ENCODE results near the gene CSTA. TPM values are rescaled to one million over a fixed set of nuclear protein-coding genes. Genes with fewer than 3 reads are reported as not detected.

Gene CSTA
- total RNA-seq, 2 donors from 2014 or later, result 1.1 to 2.6 TPM

GRCh38 chr3:122383771-122384697, 59.0 kb downstream of the CSTA start, which contains the start of gene FAM162A:
TSS of gene FAM162A (plus strand) at chr3:122384182. CDS start at chr3:122384266, 84 bp downstream.
- no peaks in the 10 kb centered on the region for H3K9me3 ChIP-seq
- TF ChIP-seq, protein P1, sequence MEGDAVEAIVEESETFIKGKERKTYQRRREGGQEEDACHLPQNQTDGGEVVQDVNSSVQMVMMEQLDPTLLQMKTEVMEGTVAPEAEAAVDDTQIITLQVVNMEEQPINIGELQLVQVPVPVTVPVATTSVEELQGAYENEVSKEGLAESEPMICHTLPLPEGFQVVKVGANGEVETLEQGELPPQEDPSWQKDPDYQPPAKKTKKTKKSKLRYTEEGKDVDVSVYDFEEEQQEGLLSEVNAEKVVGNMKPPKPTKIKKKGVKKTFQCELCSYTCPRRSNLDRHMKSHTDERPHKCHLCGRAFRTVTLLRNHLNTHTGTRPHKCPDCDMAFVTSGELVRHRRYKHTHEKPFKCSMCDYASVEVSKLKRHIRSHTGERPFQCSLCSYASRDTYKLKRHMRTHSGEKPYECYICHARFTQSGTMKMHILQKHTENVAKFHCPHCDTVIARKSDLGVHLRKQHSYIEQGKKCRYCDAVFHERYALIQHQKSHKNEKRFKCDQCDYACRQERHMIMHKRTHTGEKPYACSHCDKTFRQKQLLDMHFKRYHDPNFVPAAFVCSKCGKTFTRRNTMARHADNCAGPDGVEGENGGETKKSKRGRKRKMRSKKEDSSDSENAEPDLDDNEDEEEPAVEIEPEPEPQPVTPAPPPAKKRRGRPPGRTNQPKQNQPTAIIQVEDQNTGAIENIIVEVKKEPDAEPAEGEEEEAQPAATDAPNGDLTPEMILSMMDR (IDR thresholded peaks at IDR 0.05), result peak; percentile 63 to 79
- H3K4me3 ChIP-seq, result peak within 1 kb of the TSS; percentile 89 to 91
- peak within 1 kb of the TSS; percentile 90 to 95 for H3K27ac ChIP-seq
- H3K36me3 ChIP-seq, result no peaks in the 10 kb centered on the region
- H3K27me3 ChIP-seq, result no peaks in the 10 kb centered on the region
- peaks cover 0 to 19% of the 10 kb centered on the region in 2 donors for H3K4me1 ChIP-seq
- peak; percentile 92 for DNase-seq (ENCODE audit: low spot score)

DNA sequence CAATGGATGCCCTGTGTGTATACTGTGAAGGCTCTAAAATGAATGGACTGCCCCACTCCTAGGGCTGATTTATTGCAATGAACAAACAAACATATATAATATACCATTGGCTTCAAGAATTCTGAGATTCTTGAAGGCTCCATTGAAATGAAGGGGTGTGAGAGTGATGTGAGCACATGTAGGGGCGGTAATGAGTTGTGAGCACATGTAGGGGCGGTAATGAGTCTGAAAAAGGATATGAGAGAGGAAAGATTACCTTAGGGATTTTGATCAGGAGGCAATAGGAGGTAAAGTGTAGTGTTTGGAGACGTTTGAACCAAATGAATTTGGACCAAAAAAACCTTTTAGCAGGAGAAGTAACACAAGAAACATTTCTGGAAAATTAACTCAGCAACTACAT, 62.7 kb downstream of the CSTA start:
- no peak overlapping the region for H3K4me3 ChIP-seq
- peaks cover 0 to 28% of the 10 kb centered on the region in 2 donors for H3K4me1 ChIP-seq
- no peaks in the 10 kb centered on the region for H3K9me3 ChIP-seq
- TF ChIP-seq, protein P1 (IDR thresholded peaks at IDR 0.05), result no peak
- DNase-seq (ENCODE audit: low spot score), result no peak
- H3K36me3 ChIP-seq, result no peaks in the 10 kb centered on the region
- H3K27ac ChIP-seq, result no peak overlapping the region
- H3K27me3 ChIP-seq, result no peaks in the 10 kb centered on the region

DNA sequence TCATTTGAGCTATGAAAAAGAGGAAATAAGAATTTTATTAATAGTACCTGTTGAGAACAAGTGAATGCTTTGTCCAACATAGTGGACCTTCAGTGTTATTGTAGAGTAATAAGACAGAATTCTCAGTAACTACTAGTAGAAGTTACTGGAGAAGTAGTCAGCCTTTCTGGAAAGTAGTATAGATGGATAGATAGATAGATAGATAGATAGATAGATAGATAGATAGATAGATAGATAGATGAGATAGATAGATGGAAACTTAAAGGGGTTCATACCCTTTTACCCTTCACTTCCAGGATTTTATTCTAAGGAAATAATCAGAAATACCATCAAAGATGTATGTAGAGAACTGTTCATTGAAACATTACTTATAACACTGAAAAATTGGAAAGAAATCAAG, 64.1 kb downstream of the CSTA start:
- H3K4me1 ChIP-seq, result peaks cover 0 to 38% of the 10 kb centered on the region in 2 donors
- H3K27me3 ChIP-seq, result no peaks in the 10 kb centered on the region
- no peak overlapping the region for H3K27ac ChIP-seq
- no peak overlapping the region for H3K4me3 ChIP-seq
- no peaks in the 10 kb centered on the region for H3K36me3 ChIP-seq
- no peak for DNase-seq (ENCODE audit: low spot score)
- TF ChIP-seq, protein P1 (IDR thresholded peaks at IDR 0.05), result no peak
- no peaks in the 10 kb centered on the region for H3K9me3 ChIP-seq

GRCh38 chr3:122389892-122390291, 64.8 kb downstream of the CSTA start:
- Histone ChIP-seq H3K27me3 (no peaks in the 10 kb centered on the region), H3K36me3 (no peaks in the 10 kb centered on the region), H3K4me3 (no peak overlapping the region), H3K27ac (no peak overlapping the region), H3K9me3 (no peaks in the 10 kb centered on the region), H3K4me1 (peaks cover 0 to 32% of the 10 kb centered on the region in 2 donors)
- no peak for DNase-seq (ENCODE audit: low spot score)
- TF ChIP-seq, protein P1 (IDR thresholded peaks at IDR 0.05), result no peak

GRCh38 chr3:122390665-122391064, 65.6 kb downstream of the CSTA start:
- Histone ChIP-seq H3K27ac (no peak overlapping the region), H3K36me3 (no peaks in the 10 kb centered on the region), H3K4me1 (peaks cover 0 to 27% of the 10 kb centered on the region in 2 donors), H3K9me3 (no peaks in the 10 kb centered on the region), H3K4me3 (no peak overlapping the region), H3K27me3 (no peaks in the 10 kb centered on the region)
- TF ChIP-seq, protein P1 (IDR thresholded peaks at IDR 0.05), result no peak
- DNase-seq (ENCODE audit: low spot score), result no peak

Other genes with a start within 250 kb of the CSTA start
- gene CASR, start 141.6 kb upstream of the CSTA start, total RNA-seq, result not detected
- gene MIX23, start 58.0 kb downstream of the CSTA start, total RNA-seq, result 10 to 100 TPM; 15.5 to 19.5 TPM
- gene FAM162A, start 58.9 kb downstream of the CSTA start, total RNA-seq, result 10 to 100 TPM; 55.3 to 88.4 TPM
- 1 to 10 TPM; 1.6 to 2.7 TPM for gene WDR5B, start 90.8 kb downstream of the CSTA start, total RNA-seq
- gene KPNA1, start 189.7 kb downstream of the CSTA start, total RNA-seq, result 10 to 100 TPM; 33.3 to 40.0 TPM
- 10 to 100 TPM in 1 of 2 donors, 1 to 10 TPM in 1; 9.2 to 14.5 TPM for gene PARP9, start 239.1 kb downstream of the CSTA start, total RNA-seq
- gene DTX3L, start 239.1 kb downstream of the CSTA start, total RNA-seq, result 10 to 100 TPM in 1 of 2 donors, 1 to 10 TPM in 1; 8.6 to 12.1 TPM